ENCODE data around the gene TMA7B.

The TMA7B gene

DNA sequence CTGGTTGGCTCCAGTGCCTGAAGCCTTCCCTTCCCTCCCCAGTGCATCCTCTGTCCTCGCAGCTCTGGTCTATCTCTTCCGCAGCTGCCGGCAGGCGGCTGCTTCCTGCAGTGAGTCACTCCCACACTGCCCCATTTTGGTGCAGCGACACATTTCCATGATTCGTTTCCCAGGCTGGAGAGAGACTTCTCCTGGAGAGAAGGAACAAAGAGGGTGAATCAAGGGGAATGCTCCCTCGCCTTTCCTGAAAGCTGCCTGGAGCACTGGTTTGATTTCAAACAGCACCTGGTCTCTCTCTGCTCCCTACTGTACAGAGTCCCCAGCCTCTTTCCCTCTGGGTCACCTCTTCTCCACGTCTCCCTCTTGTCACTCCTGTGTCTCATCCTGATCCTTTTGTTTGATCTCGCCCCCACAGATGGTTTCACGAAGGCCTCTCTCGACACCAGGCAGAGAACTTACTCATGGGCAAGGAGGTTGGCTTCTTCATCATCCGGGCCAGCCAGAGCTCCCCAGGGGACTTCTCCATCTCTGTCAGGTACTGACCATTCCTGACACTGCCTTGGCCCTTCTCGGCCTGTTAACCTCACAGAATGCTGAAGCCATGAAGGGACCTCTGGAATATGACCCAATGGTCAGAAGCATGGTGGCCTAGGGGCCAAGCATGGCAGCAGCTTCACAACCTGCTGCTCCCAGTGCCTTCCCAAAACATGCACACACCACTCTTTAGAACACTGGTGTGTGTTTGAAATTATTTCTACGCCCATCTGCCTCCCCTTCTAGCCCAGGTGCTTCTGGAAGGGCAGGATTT lies at the start of gene TMA7B:
Gene TMA7B (plus strand): TSS at position 758 of the 808 bp plus-strand sequence. CDS start 3,978 bp downstream, outside the sequence.
- no peak within 1 kb of the TSS for H3K4me3 ChIP-seq (replicated peaks in 1 of 2; ENCODE audit: low read depth in 2 of 2, low read length in 2 of 2)
- TF ChIP-seq, protein P1, sequence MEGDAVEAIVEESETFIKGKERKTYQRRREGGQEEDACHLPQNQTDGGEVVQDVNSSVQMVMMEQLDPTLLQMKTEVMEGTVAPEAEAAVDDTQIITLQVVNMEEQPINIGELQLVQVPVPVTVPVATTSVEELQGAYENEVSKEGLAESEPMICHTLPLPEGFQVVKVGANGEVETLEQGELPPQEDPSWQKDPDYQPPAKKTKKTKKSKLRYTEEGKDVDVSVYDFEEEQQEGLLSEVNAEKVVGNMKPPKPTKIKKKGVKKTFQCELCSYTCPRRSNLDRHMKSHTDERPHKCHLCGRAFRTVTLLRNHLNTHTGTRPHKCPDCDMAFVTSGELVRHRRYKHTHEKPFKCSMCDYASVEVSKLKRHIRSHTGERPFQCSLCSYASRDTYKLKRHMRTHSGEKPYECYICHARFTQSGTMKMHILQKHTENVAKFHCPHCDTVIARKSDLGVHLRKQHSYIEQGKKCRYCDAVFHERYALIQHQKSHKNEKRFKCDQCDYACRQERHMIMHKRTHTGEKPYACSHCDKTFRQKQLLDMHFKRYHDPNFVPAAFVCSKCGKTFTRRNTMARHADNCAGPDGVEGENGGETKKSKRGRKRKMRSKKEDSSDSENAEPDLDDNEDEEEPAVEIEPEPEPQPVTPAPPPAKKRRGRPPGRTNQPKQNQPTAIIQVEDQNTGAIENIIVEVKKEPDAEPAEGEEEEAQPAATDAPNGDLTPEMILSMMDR (IDR thresholded peaks at IDR 0.05; ENCODE audit: low read depth, low read length), result peak; percentile 38
- peak; percentile 57 to 60 for DNase-seq (ENCODE audit: low read depth in 2 of 2)

DNA sequence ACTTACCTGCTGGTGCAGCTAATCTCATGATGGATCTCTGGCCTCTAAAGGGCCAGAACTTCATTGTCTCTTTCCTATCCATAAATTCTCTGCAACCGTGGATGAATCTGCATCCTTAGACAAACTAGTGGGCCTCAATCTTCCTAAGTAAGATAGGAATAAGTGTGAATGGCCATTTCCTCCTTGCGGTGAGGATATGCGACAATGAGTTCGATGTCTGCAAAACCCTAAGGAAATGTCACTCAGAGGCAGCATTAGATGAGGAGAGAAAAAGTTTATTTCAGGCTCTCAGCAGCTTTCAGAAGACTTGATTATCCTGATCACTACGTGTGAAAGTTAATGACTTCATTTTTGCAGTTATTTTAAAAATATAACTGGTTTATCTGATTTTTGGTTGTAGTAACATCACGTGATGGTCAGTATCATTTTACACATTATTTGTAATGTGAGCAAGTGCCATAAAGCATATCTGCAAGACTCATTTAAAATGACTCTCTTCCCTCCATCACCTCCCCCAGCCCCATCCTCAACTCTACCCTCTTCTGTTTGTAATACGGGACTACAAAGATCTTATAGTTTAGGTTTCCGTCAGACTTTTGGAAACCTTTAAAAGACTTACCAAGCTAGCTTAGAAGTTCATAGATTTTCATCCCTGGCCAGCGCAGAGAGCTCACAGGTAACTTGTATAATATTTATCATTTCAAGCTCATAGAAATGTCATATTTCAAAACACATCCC lies 49.2 kb upstream of the TMA7B start:
- H3K4me3 ChIP-seq (replicated peaks in 1 of 2; ENCODE audit: low read depth in 2 of 2, low read length in 2 of 2), result no peak overlapping the region
- no peak for DNase-seq (ENCODE audit: low read depth in 2 of 2)
- TF ChIP-seq, protein P1 (IDR thresholded peaks at IDR 0.05; ENCODE audit: low read depth, low read length), result no peak

DNA sequence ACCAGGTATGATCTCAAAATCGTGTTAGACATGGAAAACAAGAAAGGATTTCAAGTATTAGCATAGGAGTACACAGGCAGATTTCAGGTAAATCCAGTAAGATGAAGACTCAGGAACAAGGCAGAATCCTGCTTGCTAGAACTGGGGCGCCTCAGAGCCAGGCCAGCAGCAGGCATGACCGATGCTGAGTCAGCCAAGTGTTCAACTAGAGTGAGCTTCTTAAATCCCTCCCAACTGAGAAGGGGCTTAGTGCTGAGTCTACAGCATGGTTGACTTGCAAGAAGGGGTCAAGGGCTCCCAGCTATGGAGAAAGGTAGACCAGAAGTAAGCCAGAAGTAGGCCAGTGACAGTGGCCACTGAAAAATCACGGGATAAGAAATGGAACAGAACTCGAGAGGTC lies 46.9 kb upstream of the TMA7B start:
- TF ChIP-seq, protein P1 (IDR thresholded peaks at IDR 0.05; ENCODE audit: low read depth, low read length), result no peak
- DNase-seq (ENCODE audit: low read depth in 2 of 2), result no peak
- no peak overlapping the region for H3K4me3 ChIP-seq (replicated peaks in 1 of 2; ENCODE audit: low read depth in 2 of 2, low read length in 2 of 2)

DNA sequence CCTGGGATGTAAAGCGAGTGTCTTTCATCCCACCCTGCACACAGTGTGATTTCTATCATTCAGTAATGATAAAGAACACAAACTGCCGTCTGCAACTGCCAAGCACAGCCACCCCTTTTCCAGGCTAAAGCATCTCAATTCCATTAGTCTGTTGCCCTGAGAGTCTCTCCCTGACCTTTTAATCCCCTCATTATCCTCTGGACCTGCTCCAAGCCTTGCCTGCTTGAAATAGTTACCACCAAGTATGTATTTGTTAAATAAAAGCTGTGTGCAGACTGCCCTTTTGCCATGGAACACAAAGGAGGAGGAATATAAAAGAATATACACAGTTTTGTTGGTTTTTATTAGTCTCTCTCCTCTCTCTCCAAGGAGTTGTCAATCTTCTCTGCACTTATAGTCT lies 46.3 kb upstream of the TMA7B start:
- no peak for DNase-seq (ENCODE audit: low read depth in 2 of 2)
- no peak overlapping the region for H3K4me3 ChIP-seq (replicated peaks in 1 of 2; ENCODE audit: low read depth in 2 of 2, low read length in 2 of 2)
- TF ChIP-seq, protein P1 (IDR thresholded peaks at IDR 0.05; ENCODE audit: low read depth, low read length), result no peak

DNA sequence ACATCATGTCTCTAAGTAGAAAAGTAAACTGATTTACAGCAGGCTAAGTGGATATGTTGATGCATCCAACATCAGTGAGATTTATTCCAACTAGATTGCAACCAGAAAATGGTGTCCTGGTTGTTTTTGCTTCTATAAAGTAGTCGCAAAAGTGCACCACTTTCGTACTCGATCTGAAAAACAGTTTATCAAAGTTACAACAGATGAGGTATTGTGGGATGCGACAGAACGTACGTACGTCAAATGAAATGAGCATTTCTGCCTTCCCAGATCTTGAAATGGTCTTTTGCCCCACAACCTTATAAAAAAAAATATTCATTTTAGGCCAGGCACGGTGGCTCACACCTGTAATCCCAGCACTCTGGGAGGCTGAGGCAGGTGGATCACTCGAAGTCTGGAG lies 45.6 kb upstream of the TMA7B start:
- DNase-seq (ENCODE audit: low read depth in 2 of 2), result no peak
- no peak overlapping the region for H3K4me3 ChIP-seq (replicated peaks in 1 of 2; ENCODE audit: low read depth in 2 of 2, low read length in 2 of 2)
- TF ChIP-seq, protein P1 (IDR thresholded peaks at IDR 0.05; ENCODE audit: low read depth, low read length), result no peak

DNA sequence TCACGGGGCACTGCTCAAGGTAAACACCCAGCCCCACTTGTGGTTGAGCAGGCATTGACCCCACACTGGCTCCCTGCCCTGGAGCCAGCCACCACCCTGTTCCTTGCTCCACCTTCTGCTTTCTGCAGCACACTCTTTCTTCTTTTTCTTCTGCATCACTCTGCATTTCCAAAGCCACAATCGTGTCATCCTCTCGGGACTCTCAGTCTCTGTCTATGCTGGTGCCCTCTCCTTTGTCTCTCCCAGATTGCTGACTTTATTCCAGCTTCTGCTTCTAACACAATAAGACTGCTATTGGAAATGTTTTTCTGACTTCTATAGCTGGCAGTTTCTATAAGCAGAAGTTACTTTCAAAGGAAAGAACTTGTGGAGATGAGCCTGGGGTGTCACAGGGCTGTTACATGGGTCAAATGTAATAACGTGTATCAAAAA lies 44.9 kb upstream of the TMA7B start:
- TF ChIP-seq, protein P1 (IDR thresholded peaks at IDR 0.05; ENCODE audit: low read depth, low read length), result no peak

More for the DNA sequence above, 44.9 kb upstream of the TMA7B start:
- DNase-seq (ENCODE audit: low read depth in 2 of 2), result no peak
- H3K4me3 ChIP-seq (replicated peaks in 1 of 2; ENCODE audit: low read depth in 2 of 2, low read length in 2 of 2), result no peak overlapping the region

Measured in cardiac fibroblast (primary cell).